DMS53 (cell line): Measurements from ENCODE around the gene CNOT9.
"Not testable (repeated sequence)": the region's sequence is repeated elsewhere in the genome, so short reads cannot be mapped to it uniquely, and the experiment has no call there.

Experiments
- DNase-seq: peaks from one replicate; lab custom pipeline; 2025; lab: John Stamatoyannopoulos, UW

The CNOT9 gene

GRCh38 chr2:218568190-218569037, at the start of gene CNOT9, which contains the start of gene USP37:
CNOT9 (plus strand) TSS chr2:218568839; CDS start chr2:218568955, 116 bp downstream.
USP37 (minus strand) TSS chr2:218568351; CDS start chr2:218558653, 9,698 bp downstream.
- DNase-seq, result peak; percentile 98

GRCh38 chr2:218518876-218519275, 49.8 kb upstream of the CNOT9 start:
- DNase-seq, result no peak

- no peak for DNase-seq
Measured at GRCh38 chr2:218523651-218524050, 45.0 kb upstream of the CNOT9 start.

GRCh38 chr2:218528409-218528808, 40.2 kb upstream of the CNOT9 start:
- DNase-seq, result not testable (repeated sequence)

GRCh38 chr2:218529990-218530389, 38.6 kb upstream of the CNOT9 start:
- no peak for DNase-seq

- DNase-seq, result no peak
Measured at GRCh38 chr2:218536804-218537494, 31.7 kb upstream of the CNOT9 start.

- DNase-seq, result no peak
Measured at GRCh38 chr2:218540015-218540414, 28.6 kb upstream of the CNOT9 start.

- DNase-seq, result no peak
Measured at GRCh38 chr2:218546012-218546411, 22.6 kb upstream of the CNOT9 start.

GRCh38 chr2:218547511-218547910, 21.1 kb upstream of the CNOT9 start:
- no peak for DNase-seq

- DNase-seq, result no peak
Measured at GRCh38 chr2:218547978-218548377, 20.7 kb upstream of the CNOT9 start.

GRCh38 chr2:218554225-218554624, 14.4 kb upstream of the CNOT9 start:
- DNase-seq, result not testable (repeated sequence)

- no peak for DNase-seq
Measured at GRCh38 chr2:218555527-218555926, 13.1 kb upstream of the CNOT9 start.

GRCh38 chr2:218557941-218558340, 10.7 kb upstream of the CNOT9 start:
- DNase-seq, result no peak

- DNase-seq, result no peak
Measured at GRCh38 chr2:218558986-218559385, 9.7 kb upstream of the CNOT9 start.

GRCh38 chr2:218564056-218564455, 4.6 kb upstream of the CNOT9 start:
- no peak for DNase-seq

GRCh38 chr2:218566296-218566695, 2.3 kb upstream of the CNOT9 start:
- DNase-seq, result no peak

GRCh38 chr2:218567797-218568189, 846 bp upstream of the CNOT9 start:
- DNase-seq, result peak; percentile 83

- peak; percentile 67 for DNase-seq
Measured at GRCh38 chr2:218569038-218569431, 396 bp downstream of the CNOT9 start.

- DNase-seq, result peak; percentile 47
Measured at GRCh38 chr2:218569661-218570500, 1.2 kb downstream of the CNOT9 start.

GRCh38 chr2:218570850-218571249, 2.2 kb downstream of the CNOT9 start:
- no peak for DNase-seq

GRCh38 chr2:218576854-218577253, 8.2 kb downstream of the CNOT9 start:
- no peak for DNase-seq
